GM19193 (cell line): Measurements from ENCODE around the gene SPOCK2.

ENCODE experiments used
- POLR2A ChIP-seq: IDR thresholded peaks from 4 replicates; pipeline ENCODE4 v1.6.1; 2011; ENCODE audit not compliant: insufficient read depth, insufficient read length; ENCODE audit errors: extremely low read depth

Gene SPOCK2

DNA sequence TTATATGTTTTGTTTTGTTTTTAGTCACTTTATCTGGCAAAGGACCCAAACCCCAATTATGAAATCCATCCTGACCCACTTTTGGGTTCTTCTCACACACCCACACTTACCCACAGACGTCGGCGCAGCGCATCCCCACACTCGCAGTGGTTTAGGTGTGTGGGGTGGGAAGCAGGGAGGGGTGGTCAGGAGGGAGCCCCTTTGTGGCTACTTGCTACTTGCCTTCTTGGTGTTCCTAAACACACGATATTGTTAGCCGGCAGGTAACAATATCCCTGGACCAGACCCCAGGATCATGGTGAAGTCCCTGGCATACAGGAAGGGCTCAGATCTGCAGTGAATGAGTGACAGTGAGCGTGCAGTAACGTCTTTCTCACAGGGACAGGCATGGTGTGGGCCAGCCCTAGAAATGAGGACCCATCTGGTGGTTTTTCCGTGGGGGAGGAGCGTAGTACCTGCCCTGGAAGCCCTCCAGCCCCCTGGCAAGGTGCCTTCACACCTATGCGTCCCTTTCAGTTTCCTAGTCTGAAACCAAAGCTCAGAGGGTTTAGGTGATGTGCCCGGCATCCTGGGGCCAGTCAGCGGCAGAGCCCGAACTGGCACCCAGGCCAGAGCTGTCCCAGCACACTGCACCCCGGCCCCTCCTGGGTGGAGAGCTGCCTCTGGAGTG lies 4.4 kb downstream of the SPOCK2 start:
- no peak for TF ChIP-seq POLR2A

GRCh38 chr10:72082856-72083789 lies 5.2 kb downstream of the SPOCK2 start:
- TF ChIP-seq POLR2A: no peak

GRCh38 chr10:72081772-72082590 lies 6.4 kb downstream of the SPOCK2 start:
- TF ChIP-seq POLR2A: no peak

- no peak for TF ChIP-seq POLR2A
Measured at GRCh38 chr10:72081210-72081609, 7.1 kb downstream of the SPOCK2 start.

DNA sequence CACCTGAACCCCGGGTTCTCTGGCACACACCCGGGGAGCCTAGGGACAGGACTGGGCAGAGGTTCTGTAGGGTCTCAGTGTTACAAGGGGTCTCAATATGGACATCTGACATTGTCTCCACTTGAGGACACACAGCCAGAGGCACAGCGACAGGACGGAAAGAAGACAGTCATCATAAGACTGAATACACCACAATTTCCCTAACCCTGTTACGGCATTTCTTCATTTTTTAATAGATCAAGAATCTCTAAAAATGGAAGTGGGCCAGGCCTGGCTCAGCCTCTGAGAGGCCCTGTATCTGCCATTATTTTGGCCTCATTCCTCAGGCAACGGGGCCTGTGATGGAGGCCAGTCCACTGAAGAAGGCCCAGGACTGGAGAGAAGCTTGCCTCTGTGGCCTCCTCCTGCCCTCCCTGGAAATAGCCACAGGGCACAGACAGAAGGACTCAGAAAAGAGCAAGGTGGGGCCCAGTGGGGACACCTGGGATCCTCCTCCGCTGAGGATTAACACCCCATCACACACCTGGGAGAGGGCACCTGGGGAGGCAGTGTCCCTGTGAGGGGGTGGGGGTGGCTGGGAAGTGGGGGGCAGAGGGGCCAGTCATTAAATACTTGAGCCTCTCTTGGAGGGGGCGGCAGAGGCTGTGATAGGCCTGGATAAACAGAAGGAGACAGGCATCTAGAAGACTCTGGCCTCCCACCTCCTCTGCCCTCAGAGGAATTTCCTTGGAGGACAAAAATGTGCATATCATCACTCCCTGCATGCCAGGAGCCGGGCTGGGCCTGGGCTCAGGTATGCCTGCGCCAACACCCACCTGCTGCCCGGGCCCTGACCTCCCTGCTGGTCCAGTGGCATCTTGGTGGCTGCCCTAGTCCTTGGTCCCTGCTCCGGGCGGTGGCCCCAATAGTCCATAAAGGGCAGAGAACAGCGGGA lies 8.0 kb downstream of the SPOCK2 start:
- TF ChIP-seq POLR2A: no peak

DNA sequence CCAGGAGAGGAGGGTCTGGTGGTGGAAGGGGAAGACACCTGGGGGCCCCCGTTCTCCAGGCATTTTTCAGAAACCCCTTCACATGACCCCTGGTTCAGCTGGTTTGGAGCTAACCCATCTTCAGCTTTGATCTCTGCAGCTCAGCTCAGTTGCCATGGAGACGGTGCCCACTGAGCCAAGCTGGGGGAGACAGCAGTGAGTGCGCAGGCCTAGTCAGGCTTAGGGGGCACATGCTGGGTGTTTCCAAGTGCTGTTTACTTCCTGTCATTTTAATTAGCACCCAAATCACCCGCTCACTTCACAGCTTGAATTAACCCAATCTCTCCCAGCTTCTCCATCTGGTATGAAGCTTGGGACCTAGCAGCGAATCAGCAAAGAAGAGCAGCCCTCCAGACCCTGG lies 9.0 kb downstream of the SPOCK2 start:
- TF ChIP-seq POLR2A: no peak

DNA sequence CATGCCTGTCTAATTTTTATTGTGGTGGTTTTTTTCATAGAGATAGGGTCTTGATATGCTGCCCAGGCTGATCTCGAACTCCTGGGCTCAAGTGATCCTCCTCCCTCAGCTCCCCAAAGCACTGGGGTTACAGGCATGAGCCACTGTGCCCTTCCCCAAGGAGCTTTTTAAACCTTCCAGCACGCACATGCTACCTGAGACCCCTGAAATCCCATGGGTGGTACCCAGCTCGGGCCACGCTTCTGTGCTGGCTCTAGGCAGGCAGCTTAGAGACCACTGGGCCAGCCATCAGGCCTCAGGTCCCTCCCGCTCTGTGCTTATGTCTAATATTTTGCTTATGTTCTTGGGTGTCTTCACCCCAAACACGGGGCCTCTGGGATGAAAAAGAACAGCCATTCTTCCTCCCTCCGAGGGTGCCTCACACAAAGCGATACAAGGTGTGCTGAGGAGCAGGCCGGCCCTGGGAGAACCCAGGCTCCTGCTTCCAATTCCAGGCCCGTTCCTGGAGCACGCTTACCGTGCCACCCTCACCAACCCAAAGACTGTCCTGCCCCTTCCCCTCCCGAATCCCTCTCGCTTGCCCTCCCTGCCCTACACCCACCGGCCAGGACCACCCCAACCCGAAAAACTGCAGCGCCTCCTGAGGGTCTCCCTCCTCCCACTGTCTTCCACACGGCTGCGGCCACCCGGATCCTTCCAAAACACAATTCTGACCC lies 10.9 kb downstream of the SPOCK2 start:
- no peak for TF ChIP-seq POLR2A

GRCh38 chr10:72076756-72077155 lies 11.6 kb downstream of the SPOCK2 start:
- TF ChIP-seq POLR2A: no peak

GRCh38 chr10:72075376-72076115 lies 12.8 kb downstream of the SPOCK2 start:
- TF ChIP-seq POLR2A: no peak

- TF ChIP-seq POLR2A: no peak
Measured at GRCh38 chr10:72074574-72075375, 13.6 kb downstream of the SPOCK2 start.

GRCh38 chr10:72073708-72074573 lies 14.4 kb downstream of the SPOCK2 start:
- no peak for TF ChIP-seq POLR2A
